NCI-H2171 treated with DMSO at 0.1 percent for 48 hours (cell line): ENCODE measurements around the gene VPS18.
A peak's percentile ranks its signal among the peaks of the same experiment; 100 is the strongest.
"Not testable (repeated sequence)": the region's sequence is repeated elsewhere in the genome, so short reads cannot be mapped to it uniquely, and the experiment has no call there.

Experiments
- DNase-seq: peaks from one replicate; lab custom pipeline; 2025; lab: John Stamatoyannopoulos, UW

VPS18 gene

GRCh38 chr15:40893733-40894680 is at the start of gene VPS18:
Gene VPS18, plus strand, starts transcription at chr15:40894450. Its CDS starts 319 bp downstream, at chr15:40894769.
- peak; percentile 98 for DNase-seq

- DNase-seq: peak; percentile 32
Observed at GRCh38 chr15:40844696-40845030, 49.6 kb upstream of the VPS18 start.

GRCh38 chr15:40845036-40845435 is 49.2 kb upstream of the VPS18 start:
- no peak for DNase-seq

GRCh38 chr15:40845511-40846284 is 48.6 kb upstream of the VPS18 start:
- DNase-seq: peak; percentile 19

GRCh38 chr15:40846841-40847222 is 47.4 kb upstream of the VPS18 start:
- no peak for DNase-seq

- no peak for DNase-seq
Observed at GRCh38 chr15:40847223-40847961, 46.9 kb upstream of the VPS18 start.

- DNase-seq: no peak
Observed at GRCh38 chr15:40850576-40851112, 43.6 kb upstream of the VPS18 start.

GRCh38 chr15:40852529-40852928 is 41.7 kb upstream of the VPS18 start:
- no peak for DNase-seq

GRCh38 chr15:40853241-40853890 is 40.9 kb upstream of the VPS18 start:
- no peak for DNase-seq

- no peak for DNase-seq
Observed at GRCh38 chr15:40854161-40854560, 40.1 kb upstream of the VPS18 start.

GRCh38 chr15:40855706-40856234 is 38.5 kb upstream of the VPS18 start:
- DNase-seq: no peak

GRCh38 chr15:40856746-40857145 is 37.5 kb upstream of the VPS18 start:
- DNase-seq: no peak

GRCh38 chr15:40857601-40858341 is 36.5 kb upstream of the VPS18 start:
- DNase-seq: peak; percentile 87

GRCh38 chr15:40858706-40859105 is 35.5 kb upstream of the VPS18 start:
- no peak for DNase-seq

- DNase-seq: peak; percentile 51
Observed at GRCh38 chr15:40859206-40859851, 34.9 kb upstream of the VPS18 start.

- not testable (repeated sequence) for DNase-seq
Observed at GRCh38 chr15:40861147-40861546, 33.1 kb upstream of the VPS18 start.

- no peak for DNase-seq
Observed at GRCh38 chr15:40863660-40864270, 30.5 kb upstream of the VPS18 start.

GRCh38 chr15:40867199-40867598 is 27.1 kb upstream of the VPS18 start:
- DNase-seq: no peak

GRCh38 chr15:40869686-40870085 is 24.6 kb upstream of the VPS18 start:
- no peak for DNase-seq

- no peak for DNase-seq
Observed at GRCh38 chr15:40870716-40871115, 23.5 kb upstream of the VPS18 start.
